ENCODE data around the gene ELOVL1. TPM values are rescaled to one million over a fixed set of nuclear protein-coding genes. Genes with fewer than 3 reads are reported as not detected.

Gene ELOVL1
- total RNA-seq, 4 donors from 2014 or later = 26.3 to 65.0 (median 41.0) TPM

DNA sequence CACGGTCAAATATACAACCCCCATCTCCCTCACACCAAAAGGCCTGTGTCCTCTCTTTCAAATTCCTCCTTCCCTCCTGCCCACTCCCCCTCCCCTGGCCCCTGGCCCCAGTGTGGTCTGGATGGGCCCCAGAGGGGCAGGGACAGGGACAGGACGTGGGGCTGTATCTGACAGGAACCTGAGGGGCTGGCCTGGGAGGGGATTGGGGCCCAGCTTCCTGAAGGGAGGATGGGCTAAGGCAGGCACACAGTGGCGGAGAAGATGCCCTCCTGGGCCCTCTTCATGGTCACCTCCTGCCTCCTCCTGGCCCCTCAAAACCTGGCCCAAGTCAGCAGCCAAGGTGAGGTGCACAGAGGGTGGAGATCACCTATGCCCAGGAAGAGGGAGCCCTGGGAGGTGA is 30.2 kb downstream of the ELOVL1 start, which contains the start of gene MPL:
Gene MPL, plus strand, starts transcription at position 231 of the 400 bp plus-strand sequence. Its CDS starts 31 bp downstream, at position 262.
- H3K27me3 ChIP-seq = no peaks in the 10 kb centered on the region

DNA sequence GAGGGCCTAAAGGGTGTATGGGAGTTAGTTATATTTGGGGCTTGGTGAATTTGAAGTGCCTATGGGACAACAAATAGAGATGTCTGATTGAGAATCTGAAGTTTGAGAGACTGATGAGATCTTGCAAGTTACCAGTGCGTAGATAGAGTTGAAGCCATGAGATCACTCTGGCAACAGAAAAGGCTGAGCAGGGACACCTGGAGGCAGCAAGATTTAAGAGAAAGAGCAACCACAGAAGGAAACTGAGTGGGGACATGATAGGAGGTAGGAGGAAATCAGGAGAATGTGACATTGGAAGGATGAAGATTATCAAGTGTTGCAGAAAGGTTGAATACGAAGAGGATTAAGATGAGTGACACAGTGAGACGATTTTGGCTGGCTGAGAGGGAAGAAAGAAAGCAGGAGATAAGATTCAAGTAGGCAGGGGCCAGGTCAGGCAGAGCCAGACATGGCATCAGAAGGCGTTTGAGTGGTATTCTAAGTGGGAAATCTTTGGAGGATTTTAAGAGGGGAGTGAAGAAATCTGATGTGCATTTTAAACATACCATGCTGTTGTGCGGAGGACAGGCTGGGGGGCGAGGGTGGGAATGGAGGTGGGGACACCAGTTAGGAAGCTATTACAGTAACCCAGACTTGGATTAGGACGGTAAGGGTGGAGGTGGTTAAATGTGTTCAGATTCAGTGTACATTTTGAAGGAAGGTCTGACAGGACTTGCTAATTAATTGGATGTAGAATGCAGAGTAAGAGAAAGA is 33.2 kb downstream of the ELOVL1 start:
- Histone ChIP-seq H3K27me3 (no peaks in the 10 kb centered on the region), H3K4me3 (no peak overlapping the region), H3K36me3 (no peaks in the 10 kb centered on the region), H3K27ac (no peak overlapping the region), H3K9me3 (no peaks in the 10 kb centered on the region), H3K4me1 (peaks cover 0 to 8% (median 3%) of the 10 kb centered on the region in 3 donors)
- no peak for ATAC-seq
- TF ChIP-seq POLR2AphosphoS5 (IDR thresholded peaks at IDR 0.05) = no peak
- TF ChIP-seq POLR2A (IDR thresholded peaks at IDR 0.05) = no peak
- TF ChIP-seq EP300 (IDR thresholded peaks at IDR 0.05) = no peak
- TF ChIP-seq, protein P1, sequence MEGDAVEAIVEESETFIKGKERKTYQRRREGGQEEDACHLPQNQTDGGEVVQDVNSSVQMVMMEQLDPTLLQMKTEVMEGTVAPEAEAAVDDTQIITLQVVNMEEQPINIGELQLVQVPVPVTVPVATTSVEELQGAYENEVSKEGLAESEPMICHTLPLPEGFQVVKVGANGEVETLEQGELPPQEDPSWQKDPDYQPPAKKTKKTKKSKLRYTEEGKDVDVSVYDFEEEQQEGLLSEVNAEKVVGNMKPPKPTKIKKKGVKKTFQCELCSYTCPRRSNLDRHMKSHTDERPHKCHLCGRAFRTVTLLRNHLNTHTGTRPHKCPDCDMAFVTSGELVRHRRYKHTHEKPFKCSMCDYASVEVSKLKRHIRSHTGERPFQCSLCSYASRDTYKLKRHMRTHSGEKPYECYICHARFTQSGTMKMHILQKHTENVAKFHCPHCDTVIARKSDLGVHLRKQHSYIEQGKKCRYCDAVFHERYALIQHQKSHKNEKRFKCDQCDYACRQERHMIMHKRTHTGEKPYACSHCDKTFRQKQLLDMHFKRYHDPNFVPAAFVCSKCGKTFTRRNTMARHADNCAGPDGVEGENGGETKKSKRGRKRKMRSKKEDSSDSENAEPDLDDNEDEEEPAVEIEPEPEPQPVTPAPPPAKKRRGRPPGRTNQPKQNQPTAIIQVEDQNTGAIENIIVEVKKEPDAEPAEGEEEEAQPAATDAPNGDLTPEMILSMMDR (IDR thresholded peaks at IDR 0.05) = no peak
- 61 to 68% methylated on average over 5 to 7 of the region's 7 CpGs for WGBS, 2 donors (ENCODE audit: low coverage in 1 of 2)

More for the DNA sequence above, 30.2 kb downstream of the ELOVL1 start, which contains the start of gene MPL:
- H3K9me3 ChIP-seq = no peaks in the 10 kb centered on the region
- H3K36me3 ChIP-seq = no peaks in the 10 kb centered on the region
- H3K4me1 ChIP-seq = no peaks in the 10 kb centered on the region
- no peak for TF ChIP-seq POLR2AphosphoS5 (IDR thresholded peaks at IDR 0.05)
- TF ChIP-seq EP300 (IDR thresholded peaks at IDR 0.05) = no peak
- TF ChIP-seq POLR2A (IDR thresholded peaks at IDR 0.05) = no peak
- TF ChIP-seq, protein P1 (IDR thresholded peaks at IDR 0.05) = no peak
- ATAC-seq = no peak
- WGBS, 2 donors (ENCODE audit: low coverage in 1 of 2) = 58 to 71% methylated on average over 2 of the region's 3 CpGs
- no peak within 1 kb of the TSS for H3K4me3 ChIP-seq
- no peak within 1 kb of the TSS for H3K27ac ChIP-seq

DNA sequence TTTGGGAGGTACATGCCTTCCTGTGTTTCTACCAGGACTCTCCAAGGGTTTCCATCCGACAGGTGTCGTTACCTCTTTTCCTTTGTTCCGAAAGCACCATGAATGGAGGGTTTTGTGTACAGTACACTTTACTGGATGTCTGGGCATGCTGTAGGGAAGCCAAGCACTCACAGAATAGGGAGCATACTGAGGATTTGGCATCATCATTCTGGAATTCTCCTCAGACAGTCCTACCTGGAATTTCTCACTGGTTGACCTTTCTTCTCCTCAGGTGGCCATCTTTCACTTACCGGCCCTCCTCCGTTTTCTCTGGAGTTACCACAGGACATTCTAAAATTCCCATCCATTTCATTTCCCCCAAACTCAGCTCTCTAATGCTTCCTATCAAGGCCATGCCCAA is 36.1 kb downstream of the ELOVL1 start:
- no peak for TF ChIP-seq POLR2A (IDR thresholded peaks at IDR 0.05)
- no peak for TF ChIP-seq EP300 (IDR thresholded peaks at IDR 0.05)
- no peak for TF ChIP-seq POLR2AphosphoS5 (IDR thresholded peaks at IDR 0.05)
- TF ChIP-seq, protein P1 (IDR thresholded peaks at IDR 0.05) = no peak
- Histone ChIP-seq H3K4me1 (peaks cover 0 to 8% (median 3%) of the 10 kb centered on the region in 3 donors), H3K27ac (no peak overlapping the region), H3K27me3 (no peaks in the 10 kb centered on the region), H3K36me3 (no peaks in the 10 kb centered on the region), H3K9me3 (peaks cover 0 to 7% (median 0%) of the 10 kb centered on the region in 3 donors), H3K4me3 (no peak overlapping the region)
- 88 to 98% methylated on average over 3 to 5 of the region's 5 CpGs for WGBS, 2 donors (ENCODE audit: low coverage in 1 of 2)
- no peak for ATAC-seq

DNA sequence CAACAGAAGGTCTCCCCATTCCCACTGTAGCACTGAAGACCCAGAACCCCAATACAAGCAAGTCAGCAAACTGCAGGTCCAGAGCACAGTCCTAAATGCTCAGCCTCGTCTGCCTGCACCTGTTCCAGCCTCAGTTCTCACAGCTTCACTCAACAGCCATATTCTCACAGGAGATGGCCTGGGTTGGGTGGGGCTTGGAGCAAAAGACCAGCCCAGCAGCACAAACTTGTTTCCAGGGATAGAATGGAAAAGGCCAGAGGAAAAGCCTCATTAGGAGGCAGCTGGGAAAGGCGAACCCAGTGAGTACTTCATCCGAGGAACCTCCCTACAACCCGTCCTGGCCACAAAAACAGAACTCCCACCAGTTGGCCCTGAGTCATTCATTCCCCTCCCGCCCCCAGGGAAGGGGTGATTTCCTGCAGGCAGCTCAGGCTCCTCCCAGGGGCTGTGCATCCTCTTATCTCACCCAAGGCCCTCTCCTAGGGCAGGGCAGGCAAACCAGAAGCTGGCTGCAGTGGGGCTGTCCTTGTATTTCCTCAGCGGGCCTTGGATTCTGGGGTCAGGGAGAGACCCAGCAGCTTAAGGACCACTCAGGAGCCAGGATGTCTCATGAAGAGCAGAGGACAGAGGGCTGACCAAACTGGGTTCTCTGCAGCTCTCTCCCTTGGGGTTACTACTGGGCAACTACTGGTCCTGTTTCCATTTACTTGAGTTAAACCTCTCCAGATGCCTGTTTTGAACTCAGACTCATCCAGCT is 37.6 kb downstream of the ELOVL1 start:
- Histone ChIP-seq H3K4me1 (peaks cover 0 to 8% (median 3%) of the 10 kb centered on the region in 3 donors), H3K27ac (peak overlapping the region in 2 of 4 donors; percentile 31 to 51), H3K27me3 (no peaks in the 10 kb centered on the region), H3K4me3 (no peak overlapping the region), H3K36me3 (no peaks in the 10 kb centered on the region), H3K9me3 (peaks cover 0 to 14% (median 0%) of the 10 kb centered on the region in 3 donors)
- peak; percentile 75 for ATAC-seq
- 35 to 60% methylated on average over 2 to 4 of the region's 6 CpGs for WGBS, 2 donors (ENCODE audit: low coverage in 1 of 2)
- TF ChIP-seq EP300 (IDR thresholded peaks at IDR 0.05) (no peak), POLR2AphosphoS5 (IDR thresholded peaks at IDR 0.05) (no peak), POLR2A (IDR thresholded peaks at IDR 0.05) (no peak)
- TF ChIP-seq, protein P1 (IDR thresholded peaks at IDR 0.05) = no peak

All from gastroesophageal sphincter (tissue), 4 donors.